NCI-H1105 (cell line): Measurements from ENCODE around the gene DLG2.

Experiments used
- DNase-seq: peaks from one replicate; lab custom pipeline; 2025; lab: John Stamatoyannopoulos, UW

DLG2 gene

DNA sequence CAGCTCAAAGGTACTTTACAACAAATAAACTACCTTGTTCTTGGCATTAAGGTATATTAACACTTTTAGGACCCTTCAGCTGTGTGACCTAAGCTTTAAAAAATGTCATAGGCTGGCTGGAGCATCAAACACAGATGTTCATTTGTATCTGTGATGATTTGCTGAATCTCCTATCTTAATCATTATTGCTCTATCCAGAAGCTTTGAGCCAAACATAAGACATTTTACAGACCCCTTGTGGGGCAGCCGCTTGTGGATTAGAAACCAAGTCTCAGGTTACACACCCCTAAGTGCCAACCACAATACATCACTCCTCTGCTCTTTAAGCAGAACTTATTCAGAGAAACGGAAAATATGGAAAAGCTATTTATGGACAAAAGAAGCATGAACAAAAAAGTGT is 1946.8 kb downstream of the DLG2 start:
- DNase-seq, result peak; percentile 58

DNA sequence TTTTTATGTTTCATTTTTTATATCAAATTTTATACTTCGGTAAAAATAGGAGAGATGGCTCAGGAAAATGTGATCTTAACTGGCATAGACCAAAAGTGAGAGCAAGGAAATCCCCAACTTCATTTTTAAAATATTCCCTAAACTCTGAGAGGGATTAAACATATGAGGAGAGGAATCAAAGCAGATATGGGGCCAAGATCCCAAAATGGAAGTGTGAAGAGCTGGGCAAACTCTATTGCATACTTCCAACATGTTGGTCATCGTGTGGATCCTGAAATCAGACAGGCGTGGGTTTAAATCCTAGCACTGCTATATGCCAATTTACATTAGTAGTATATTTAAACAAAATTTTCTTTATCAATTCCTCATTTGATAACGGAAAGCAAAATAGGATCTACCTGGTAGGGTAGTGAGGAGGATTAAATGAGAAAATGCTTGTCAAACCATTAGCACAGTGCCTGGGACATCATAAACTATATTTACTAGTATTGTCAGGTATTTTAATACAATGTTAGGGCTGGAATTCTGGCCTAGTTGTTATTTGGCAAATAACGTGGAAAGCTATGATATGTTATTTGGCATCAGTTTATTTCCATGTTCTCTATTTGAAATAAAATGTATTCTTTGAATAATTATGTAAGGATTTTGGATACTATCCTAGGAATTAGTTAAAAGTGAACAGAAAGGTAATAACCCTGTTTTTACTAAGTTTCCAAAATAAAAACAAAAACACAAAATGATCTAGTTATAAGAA is 1948.1 kb downstream of the DLG2 start:
- DNase-seq, result no peak

- no peak for DNase-seq
These were observed 1949.4 kb downstream of the DLG2 start for GRCh38 chr11:83677730-83678129.

DNA sequence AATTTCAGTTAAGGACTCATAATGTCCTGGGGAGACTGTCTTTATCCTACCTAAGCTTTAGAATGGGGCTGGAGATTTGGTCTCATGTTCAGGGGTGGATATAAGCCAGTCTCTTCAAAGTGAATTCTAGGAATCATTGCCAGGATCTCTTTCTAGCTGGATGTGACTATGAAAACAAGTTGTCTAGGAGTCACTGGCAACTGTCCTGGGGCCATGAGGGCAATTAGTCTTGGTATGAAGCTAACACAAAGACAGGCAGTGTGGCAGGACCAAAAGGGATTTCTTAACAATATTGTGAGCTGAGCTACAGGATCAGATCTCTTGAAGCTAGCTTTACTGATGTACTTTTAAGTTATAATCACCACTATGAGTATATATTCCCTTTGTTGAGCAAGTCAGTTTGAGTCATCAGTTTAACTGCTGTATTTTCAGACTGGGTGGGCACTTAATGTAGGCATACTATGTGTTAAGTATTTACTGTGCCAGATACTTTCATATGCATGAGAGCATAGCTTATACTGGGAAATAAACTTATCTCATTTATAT is 1951.0 kb downstream of the DLG2 start:
- no peak for DNase-seq

DNA sequence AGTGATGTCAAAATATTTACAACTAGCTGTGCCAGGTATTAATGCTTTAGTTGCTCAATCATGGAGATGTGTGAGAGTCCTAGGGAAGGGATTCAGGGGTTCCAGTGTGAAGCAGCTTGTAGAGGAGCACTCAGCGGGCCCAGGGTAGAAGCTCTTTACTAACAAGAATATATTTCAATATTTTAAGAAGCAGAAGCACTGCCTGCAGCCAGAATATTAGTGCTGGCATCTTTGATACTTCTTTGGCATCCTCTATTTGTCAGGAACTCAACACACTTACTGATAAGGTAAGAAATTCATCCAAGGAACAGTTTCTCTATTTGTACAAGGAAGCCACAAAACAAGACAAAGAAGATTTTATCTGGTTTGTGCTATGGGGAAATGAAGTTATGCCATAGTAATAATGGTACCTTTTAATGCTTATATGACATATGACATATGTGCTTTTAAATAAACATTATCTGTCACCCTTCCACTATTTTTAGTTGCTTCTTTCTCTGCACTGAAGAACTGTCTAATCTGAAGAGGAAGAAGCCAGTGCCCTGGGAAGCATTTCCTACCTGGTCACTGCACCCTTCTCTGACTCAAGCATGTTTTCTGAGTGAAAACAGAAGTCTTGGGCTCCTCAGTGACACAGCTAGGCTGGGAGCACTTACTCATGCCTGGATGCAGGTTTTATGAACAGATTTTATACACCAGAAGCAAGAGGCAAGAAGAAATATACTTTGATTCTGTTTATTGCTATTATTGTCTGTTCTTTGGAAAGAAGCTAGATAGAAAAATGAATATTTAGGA is 1952.8 kb downstream of the DLG2 start:
- no peak for DNase-seq

GRCh38 chr11:83671289-83671688 is 1955.9 kb downstream of the DLG2 start:
- DNase-seq, result peak; percentile 41

DNA sequence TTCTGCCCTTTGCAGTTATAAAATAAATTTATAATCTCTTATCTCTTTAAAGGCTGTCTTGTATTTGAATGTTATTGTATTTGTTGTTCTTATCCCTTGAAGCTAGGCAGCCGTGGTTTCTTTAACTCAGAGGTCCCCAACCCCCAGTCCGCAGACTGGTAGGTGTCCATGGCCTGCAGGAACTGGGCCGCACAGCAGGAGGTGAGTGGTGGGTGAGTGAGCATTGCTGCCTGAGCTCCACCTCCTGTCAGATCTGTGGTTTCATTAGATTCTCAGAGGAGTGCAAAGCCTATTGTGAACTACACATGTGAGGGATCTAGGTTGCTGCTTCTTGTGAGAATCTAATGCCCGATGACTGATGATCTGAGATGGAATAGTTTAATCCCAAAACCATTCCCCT is 1961.0 kb downstream of the DLG2 start:
- DNase-seq, result no peak

DNA sequence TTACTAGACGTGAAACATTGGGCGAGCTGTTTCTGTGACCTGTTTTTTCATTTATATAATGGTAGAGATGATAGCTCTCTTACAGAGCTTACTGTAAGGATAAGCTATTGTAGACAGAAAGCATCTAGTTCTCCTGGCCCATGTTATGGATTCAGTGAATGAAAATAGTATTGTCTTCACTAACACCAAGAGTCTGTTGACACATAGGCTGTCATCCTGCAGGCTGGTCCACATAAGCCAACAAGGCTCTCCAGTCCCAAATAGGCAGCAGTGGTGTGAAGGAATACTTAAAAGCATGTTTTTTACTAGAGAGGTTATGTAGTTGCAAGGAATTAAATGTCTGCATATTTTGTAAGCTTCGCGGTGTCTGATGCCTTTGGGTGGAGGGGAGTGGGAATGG is 1963.2 kb downstream of the DLG2 start:
- DNase-seq, result no peak

DNA sequence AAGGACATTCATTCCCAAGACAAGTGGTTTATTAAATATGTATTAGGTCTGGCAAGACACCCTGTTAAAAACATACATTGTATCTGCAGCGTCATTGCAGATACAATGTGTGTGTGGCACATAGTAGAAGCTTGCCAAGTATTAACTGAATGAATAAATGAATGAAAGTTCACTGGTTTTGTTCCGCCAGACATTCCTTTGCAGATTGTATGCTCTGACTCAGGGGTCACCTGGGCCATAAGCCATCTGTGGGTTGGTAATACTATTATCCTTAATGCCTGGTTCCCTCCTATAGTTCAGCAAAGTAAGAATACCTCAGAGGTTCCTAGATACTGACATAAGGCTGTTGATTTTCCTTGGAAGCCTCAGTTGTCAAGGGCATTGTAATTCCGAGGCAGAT is 1963.7 kb downstream of the DLG2 start:
- no peak for DNase-seq

DNA sequence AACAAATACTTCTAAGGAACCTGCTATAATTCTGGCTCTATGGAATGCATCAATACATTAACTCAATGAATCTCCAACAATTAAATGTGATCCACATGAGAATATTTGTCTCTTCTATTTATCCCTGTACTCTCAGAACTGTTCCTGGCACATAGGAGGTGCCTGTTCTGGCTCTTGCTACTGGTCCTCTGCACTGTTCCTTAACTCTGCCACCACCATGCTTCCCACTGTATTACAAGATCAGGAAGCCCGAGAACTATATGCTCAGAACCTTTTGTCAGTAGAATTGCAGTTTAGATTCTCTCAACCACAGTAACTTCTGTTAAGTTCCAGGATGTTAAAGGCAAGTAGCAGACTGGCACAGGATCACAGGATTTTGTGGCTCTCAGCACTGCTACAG is 1964.7 kb downstream of the DLG2 start:
- no peak for DNase-seq

- DNase-seq, result no peak
These were observed 1965.4 kb downstream of the DLG2 start for GRCh38 chr11:83661491-83662350.

GRCh38 chr11:83659466-83659865 is 1967.7 kb downstream of the DLG2 start:
- DNase-seq, result no peak

DNA sequence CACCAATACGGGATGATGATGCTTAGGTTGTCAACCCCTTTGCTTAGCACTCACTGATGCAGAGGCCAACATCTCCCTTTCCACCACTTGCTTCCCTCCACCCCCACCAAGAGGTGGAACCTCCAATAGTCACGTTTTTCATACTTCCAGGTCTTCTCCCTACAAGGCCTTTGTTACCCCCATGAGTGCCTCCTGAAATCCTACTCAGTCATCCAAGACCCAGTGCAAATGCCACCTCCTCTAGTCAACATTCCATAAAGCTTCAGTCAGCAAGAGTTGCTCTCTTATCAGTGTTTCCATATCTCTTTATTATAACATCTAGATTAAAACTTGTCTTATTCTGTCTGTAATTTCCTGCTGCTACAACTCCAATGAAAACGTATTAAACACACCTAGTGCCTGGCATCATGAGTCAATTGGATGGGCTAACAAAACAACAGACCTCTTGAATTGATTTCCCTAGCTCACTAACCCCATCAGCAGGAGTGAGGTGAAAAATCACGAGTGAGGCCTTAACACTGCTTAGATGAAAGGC is 1970.3 kb downstream of the DLG2 start:
- DNase-seq, result no peak

DNA sequence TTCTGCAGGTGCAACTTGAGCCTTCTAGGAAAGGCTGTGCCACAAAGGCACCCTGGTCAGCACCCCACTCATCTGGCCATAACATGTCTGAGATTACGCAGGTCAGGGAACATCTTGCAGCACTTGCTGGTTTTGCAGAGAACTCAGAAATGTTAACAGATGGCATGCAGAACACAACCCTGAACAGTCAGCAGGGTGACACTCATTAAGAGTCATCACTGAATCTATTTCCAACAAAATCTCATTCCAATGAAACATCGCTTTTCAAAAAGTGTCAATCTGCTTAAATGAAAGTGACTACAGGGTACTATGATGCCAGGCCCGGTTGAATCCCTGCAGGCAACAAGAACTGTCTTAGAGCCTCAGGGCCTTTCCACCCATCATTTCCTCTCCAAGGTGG is 1971.2 kb downstream of the DLG2 start:
- no peak for DNase-seq

DNA sequence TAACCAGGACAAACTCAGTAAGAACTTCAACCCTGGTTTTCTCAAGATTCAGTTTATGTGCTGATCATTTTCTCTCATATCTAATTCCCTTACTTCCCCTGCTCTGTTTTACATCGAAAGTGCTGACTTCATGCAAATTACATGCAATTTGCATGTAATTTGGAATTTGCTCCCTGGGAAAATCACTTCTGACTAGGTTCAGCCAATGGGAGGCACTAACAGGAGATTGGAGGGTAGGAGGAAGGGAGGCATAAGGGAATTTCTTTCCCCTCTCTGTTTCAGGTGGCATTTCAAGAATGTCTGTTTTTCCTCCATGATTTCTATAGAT is 1977.7 kb downstream of the DLG2 start:
- no peak for DNase-seq

DNA sequence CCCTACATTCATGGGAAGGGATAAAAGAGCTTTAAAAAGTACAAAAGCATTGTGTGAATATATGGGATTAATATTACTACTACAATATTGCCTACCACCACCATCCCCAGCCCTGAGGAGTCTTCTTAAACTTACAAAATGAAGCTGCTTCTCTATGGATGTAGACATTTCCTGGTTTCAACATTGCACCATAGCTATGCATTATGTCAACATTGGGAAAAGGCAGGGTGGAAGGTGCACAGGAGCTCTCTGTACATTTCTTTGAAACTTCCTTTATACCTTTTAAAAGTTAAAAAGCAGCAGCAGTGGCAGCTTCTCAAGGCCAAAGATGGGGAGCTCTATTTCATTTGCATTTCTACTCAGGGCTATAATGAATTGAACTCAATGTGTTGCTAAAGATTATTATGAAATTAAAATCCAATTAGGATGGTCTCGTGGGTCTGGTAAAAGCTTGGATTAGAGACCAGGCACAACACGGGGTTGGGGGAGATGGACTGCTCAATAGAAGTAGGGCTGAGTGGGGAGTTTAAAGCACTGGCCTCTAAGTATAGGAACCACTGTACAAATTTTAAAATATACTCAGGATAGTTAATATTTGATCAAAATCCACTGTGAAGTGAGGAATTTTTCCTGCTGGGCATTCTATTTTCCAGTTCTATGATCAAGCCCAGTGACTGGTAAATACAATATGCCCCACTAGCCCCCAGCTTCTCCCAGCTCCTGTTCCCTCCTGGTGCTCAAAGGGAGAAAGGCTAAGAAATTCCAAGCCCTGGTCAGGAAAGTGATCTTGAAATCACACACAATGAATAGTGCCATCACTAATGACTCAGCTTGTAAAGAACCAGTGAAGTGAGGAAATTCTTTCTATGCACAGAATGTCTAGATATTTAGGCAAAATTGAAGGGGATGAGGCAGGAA is 1978.3 kb downstream of the DLG2 start:
- DNase-seq, result no peak

- DNase-seq, result no peak
These were observed 1981.6 kb downstream of the DLG2 start for GRCh38 chr11:83645561-83645960.

GRCh38 chr11:83643115-83643514 is 1984.0 kb downstream of the DLG2 start:
- DNase-seq, result no peak

- DNase-seq, result no peak
These were observed 1984.6 kb downstream of the DLG2 start for GRCh38 chr11:83642500-83642899.

GRCh38 chr11:83641511-83641910 is 1985.6 kb downstream of the DLG2 start:
- no peak for DNase-seq
